Measurements from ENCODE around the gene DPH2.

DPH2 gene

GRCh38 chr1:44008259-44008658 lies 38.4 kb downstream of the DPH2 start:
- no peak for DNase-seq

- no peak for DNase-seq
Measured at GRCh38 chr1:44010935-44011471, 41.2 kb downstream of the DPH2 start.

GRCh38 chr1:44012404-44012803 lies 42.6 kb downstream of the DPH2 start:
- no peak for DNase-seq

GRCh38 chr1:44012941-44013609 lies 43.3 kb downstream of the DPH2 start:
- no peak for DNase-seq

GRCh38 chr1:44013949-44014348 lies 44.1 kb downstream of the DPH2 start:
- no peak for DNase-seq

- DNase-seq, result no peak
Measured at GRCh38 chr1:44014365-44015104, 44.7 kb downstream of the DPH2 start.

- DNase-seq, result no peak
Measured at GRCh38 chr1:44015206-44015605, 45.4 kb downstream of the DPH2 start.

- no peak for DNase-seq
Measured at GRCh38 chr1:44016041-44016889, 46.5 kb downstream of the DPH2 start.

- no peak for DNase-seq
Measured at GRCh38 chr1:44016890-44017400, 47.1 kb downstream of the DPH2 start.

- DNase-seq, result no peak
Measured at GRCh38 chr1:44019466-44019948, 49.7 kb downstream of the DPH2 start.

GRCh38 chr1:44020464-44020863 lies 50.7 kb downstream of the DPH2 start:
- DNase-seq, result no peak

GRCh38 chr1:44021156-44021555 lies 51.3 kb downstream of the DPH2 start:
- DNase-seq, result no peak

- no peak for DNase-seq
Measured at GRCh38 chr1:44021581-44022321, 51.9 kb downstream of the DPH2 start.

All from activated CD4-positive, CD25-positive, alpha-beta regulatory T cell treated with anti-CD3 and anti-CD28 coated beads, Interleukin-2, amount 50 U/mL, for 72 hours (primary cell).